ENCODE results near the gene RGS1.

GRCh38 chr1:192549937-192550336, 25.6 kb upstream of the RGS1 start:
- TF ChIP-seq CTCF (IDR thresholded peaks at IDR 0.05), result no peak
- no peak for TF ChIP-seq REST (IDR thresholded peaks at IDR 0.05; ENCODE audit: insufficient read depth in 1 of 2, low read depth in 2 of 2, low read length in 1 of 2)
- no peak for TF ChIP-seq POLR2AphosphoS5 (IDR thresholded peaks at IDR 0.05; ENCODE audit: low read depth, low read length)
- TF ChIP-seq SIN3A (IDR thresholded peaks at IDR 0.05; ENCODE audit: borderline replicate concordance, insufficient read depth, low read depth, low read length), result no peak
- no peak for TF ChIP-seq TCF7L2 (IDR thresholded peaks at IDR 0.05; ENCODE audit: low read depth, low read length)

Data from Panc1 (cell line).